Breast epithelium (tissue), 4 donors: ENCODE results near the gene IL10. TPM values are rescaled to one million over a fixed set of nuclear protein-coding genes. Genes with fewer than 3 reads are reported as not detected.

Source experiments
- DNase-seq, 2 donors: peaks; one replicate each; pipeline ENCODE4 v3.0.0-alpha.2; 2019; ENCODE audit warnings: low spot score in 2 of 2
- H3K27ac ChIP-seq, 2 donors: fragments of 200-600 bp; sonication (generic) in 1 of 2; one replicate each; pipeline ENCODE4 v1.5.1; 2016 to 2019; ENCODE audit warnings: mild to moderate bottlenecking in 1 of 2
- H3K27me3 ChIP-seq, 2 donors: fragments of 200-600 bp; sonication (generic) in 1 of 2; one replicate each; pipeline versions ENCODE4 v1.5.1 to v1.6.0; 2017 to 2019; ENCODE audit warnings: control low read depth in 1 of 2, mild to moderate bottlenecking in 1 of 2
- H3K36me3 ChIP-seq: fragments of 200-600 bp; one replicate; pipeline ENCODE4 v1.5.1; 2019
- H3K4me1 ChIP-seq, 2 donors: fragments of 200-600 bp; sonication (generic); one replicate each; pipeline ENCODE4 v1.5.1; 2016 to 2019; ENCODE audit warnings: control low read depth in 1 of 2
- H3K4me3 ChIP-seq, 3 donors: fragments of 200-600 bp; sonication (generic); 1 replicate in 2 of 3; 2 replicates in 1 of 3; pipeline ENCODE4 v1.5.1; 2016 to 2019; ENCODE audit warnings: mild to moderate bottlenecking in 3 of 3, moderate library complexity in 2 of 3
- H3K9me3 ChIP-seq, 2 donors: fragments of 200-600 bp; sonication (generic) in 1 of 2; one replicate each; pipeline ENCODE4 v1.5.1; 2016 to 2019; ENCODE audit warnings: control low read depth in 1 of 2
- CTCF ChIP-seq, 3 donors: fragments of 450-650 bp; IDR thresholded peaks; one replicate each; pipeline ENCODE4 v1.5.1; 2016 to 2017; ENCODE audit warnings: antibody characterized with exemption in 3 of 3, mild to moderate bottlenecking in 3 of 3, moderate library complexity in 3 of 3
- POLR2A ChIP-seq: fragments of 450-650 bp; IDR thresholded peaks from one replicate; pipeline ENCODE4 v1.6.1; 2016; ENCODE audit warnings: antibody characterized with exemption, mild to moderate bottlenecking, moderate library complexity
- POLR2AphosphoS5 ChIP-seq, 3 donors: sonication (generic); formaldehyde crosslinking; IDR thresholded peaks; one replicate each; pipeline ENCODE4 v1.6.1; 2017; ENCODE audit warnings: antibody characterized with exemption in 3 of 3
- intact Hi-C: fragments of 100-400 bp; cut with DNase I; formaldehyde crosslinking; loops from one replicate; pipeline ENCODE4 v1.15.1; 2023; ENCODE audit warnings: low total_unique reads
- total RNA-seq, 3 donors: library from RNA; depleted of rRNA; stranded (reverse); fragments of >200 nt; gene quantifications; one replicate each; pipeline ENCODE4 v1.1.0, GENCODE V29; 2016

IL10 gene
- total RNA-seq, 3 donors from 2014 or later, result 0.98 to 5.3 (median 4.3) TPM

DNA sequence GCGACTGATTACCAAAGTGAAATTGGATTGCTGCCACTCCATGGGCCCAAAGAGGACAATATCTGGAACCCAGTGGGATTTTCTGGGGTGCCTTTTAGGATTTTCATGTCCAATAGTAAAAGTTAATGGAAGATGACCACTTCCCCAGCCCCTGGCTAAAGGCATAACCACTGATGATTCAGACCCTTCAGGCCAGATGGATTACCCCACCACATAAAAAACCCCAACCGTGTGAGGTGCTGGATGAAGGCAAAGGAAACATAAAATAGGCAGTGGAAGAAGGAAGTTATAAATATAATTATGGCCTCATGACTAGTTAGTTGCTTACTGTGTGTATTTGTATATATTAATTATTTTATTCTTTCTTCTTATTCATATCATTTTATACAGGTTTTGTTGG, 40.2 kb upstream of the IL10 start:
- DNase-seq, result no peak
- no peaks in the 10 kb centered on the region for H3K36me3 ChIP-seq
- H3K4me1 ChIP-seq, result no peaks in the 10 kb centered on the region
- no peak overlapping the region for H3K4me3 ChIP-seq
- intact Hi-C loops, result no loop called here
- H3K27me3 ChIP-seq, result no peaks in the 10 kb centered on the region
- no peak for TF ChIP-seq POLR2A
- H3K27ac ChIP-seq, result no peak overlapping the region
- peaks cover 0 to 4% of the 10 kb centered on the region in 2 donors for H3K9me3 ChIP-seq

DNA sequence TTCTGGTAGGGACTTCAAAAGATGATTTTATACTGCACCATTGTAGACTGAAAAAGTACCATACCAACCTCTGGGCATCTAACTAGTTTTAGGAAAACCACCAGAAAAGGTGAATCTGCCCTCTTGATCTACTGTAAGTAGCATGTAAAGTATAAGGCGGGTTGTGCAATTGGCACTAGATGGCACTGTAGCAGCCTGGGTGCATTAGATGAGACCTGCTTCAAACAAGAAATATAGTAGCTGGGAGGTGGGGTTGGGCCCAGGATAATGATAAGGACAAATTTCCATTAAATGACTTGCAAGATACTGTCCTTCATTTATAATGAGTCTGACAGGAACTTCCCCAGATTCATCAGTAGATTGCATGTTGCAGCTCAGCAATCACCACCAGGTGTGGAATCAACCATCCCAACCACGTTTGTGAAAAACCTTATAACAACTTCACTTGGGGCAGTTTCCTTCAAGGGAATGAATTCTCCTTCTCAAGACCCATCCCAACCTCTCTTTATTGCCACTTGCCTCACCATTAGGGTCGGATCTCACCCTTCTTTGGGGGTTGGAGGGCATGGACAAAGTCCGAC, 37.3 kb upstream of the IL10 start:
- TF ChIP-seq CTCF (IDR thresholded peaks at IDR 0.05) (peak in 2 of 3 donors; percentile 22 to 28), POLR2AphosphoS5 (IDR thresholded peaks at IDR 0.05) (no peak)
- Histone ChIP-seq H3K27ac (no peak overlapping the region), H3K27me3 (no peaks in the 10 kb centered on the region), H3K36me3 (no peaks in the 10 kb centered on the region), H3K4me3 (no peak overlapping the region), H3K9me3 (peaks cover 0 to 4% of the 10 kb centered on the region in 2 donors), H3K4me1 (no peaks in the 10 kb centered on the region)
- intact Hi-C loops, result no loop called here
- DNase-seq, result no peak

DNA sequence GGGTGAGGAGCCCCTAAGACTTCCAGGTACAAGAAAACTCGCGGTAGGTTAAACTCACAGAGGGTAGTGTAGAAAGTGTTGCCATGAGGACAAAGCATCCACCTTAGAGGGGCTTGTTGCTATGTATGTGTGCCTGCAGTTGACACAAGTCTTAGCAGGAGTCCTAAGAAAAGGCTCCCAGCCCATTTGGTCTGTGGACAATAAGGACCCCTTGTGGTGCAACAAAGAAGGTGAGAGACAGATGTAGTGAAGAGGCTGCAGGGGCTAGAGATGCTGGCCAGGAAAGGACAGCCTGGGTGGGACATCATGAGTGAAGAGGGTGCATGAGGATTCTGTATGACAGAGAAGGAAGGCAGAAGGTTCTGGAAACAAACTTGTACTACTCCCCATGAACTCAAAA, 36.3 kb upstream of the IL10 start:
- TF ChIP-seq CTCF (IDR thresholded peaks at IDR 0.05) (peak in 2 of 3 donors; percentile 19 to 22), POLR2A (no peak), POLR2AphosphoS5 (IDR thresholded peaks at IDR 0.05) (no peak)
- Histone ChIP-seq H3K27ac (no peak overlapping the region), H3K4me1 (no peaks in the 10 kb centered on the region), H3K4me3 (no peak overlapping the region), H3K9me3 (peaks cover 0 to 4% of the 10 kb centered on the region in 2 donors), H3K36me3 (no peaks in the 10 kb centered on the region), H3K27me3 (no peaks in the 10 kb centered on the region)
- DNase-seq, result no peak
- intact Hi-C loops, result no loop called here

DNA sequence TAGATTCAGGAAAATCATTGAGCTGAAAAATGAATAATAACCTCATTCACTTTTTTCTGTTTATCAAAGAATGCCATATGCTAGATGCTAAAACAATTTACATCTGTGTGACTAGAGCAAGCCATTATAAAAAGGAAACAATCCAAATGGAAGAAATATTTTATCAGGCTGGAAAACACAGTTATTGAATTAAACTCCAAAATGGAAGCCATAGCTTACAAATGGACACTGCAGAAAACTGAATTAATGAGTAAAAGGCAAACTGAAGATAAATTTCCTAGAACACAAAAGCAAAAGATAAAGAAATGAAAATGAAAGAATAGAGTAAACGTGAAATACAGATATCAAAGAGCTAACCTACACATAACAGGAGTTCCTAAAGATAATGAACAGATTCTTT, 33.1 kb upstream of the IL10 start:
- Histone ChIP-seq H3K9me3 (no peaks in the 10 kb centered on the region), H3K27ac (no peak overlapping the region), H3K4me3 (no peak overlapping the region), H3K27me3 (no peaks in the 10 kb centered on the region), H3K4me1 (no peaks in the 10 kb centered on the region), H3K36me3 (no peaks in the 10 kb centered on the region)
- intact Hi-C loops, result no loop called here
- DNase-seq, result no peak
- no peak for TF ChIP-seq CTCF (IDR thresholded peaks at IDR 0.05)
- TF ChIP-seq POLR2AphosphoS5 (IDR thresholded peaks at IDR 0.05), result no peak
- no peak for TF ChIP-seq POLR2A

DNA sequence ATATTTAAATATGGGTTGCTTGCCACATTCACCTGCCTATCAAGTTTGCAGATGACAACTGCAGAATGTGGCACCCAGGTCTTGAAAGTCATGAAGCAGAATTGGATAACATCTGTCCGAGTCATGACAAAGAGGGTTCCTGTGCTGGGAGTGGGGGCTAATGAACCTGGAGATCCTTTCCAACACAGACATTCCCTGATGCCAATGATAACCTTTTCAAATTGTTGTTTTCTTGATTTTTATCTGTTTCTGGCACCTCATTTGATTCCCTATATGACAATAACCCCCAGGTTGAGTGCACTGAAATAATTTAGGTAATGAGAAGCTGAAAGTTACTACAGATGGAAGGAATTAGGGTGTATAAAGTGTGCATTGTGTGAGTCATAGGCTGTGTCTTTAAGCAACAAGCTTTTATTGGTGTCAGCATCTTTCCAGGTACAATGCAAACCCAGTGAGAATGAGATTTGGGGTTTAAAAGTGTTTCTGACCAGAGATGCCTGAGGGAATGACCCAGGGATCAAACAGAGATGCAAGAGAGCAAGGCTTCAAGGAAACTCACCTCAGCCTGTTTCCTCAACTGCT, 32.0 kb upstream of the IL10 start:
- H3K4me3 ChIP-seq, result no peak overlapping the region
- DNase-seq, result no peak
- no peaks in the 10 kb centered on the region for H3K36me3 ChIP-seq
- no peak overlapping the region for H3K27ac ChIP-seq
- H3K9me3 ChIP-seq, result no peaks in the 10 kb centered on the region
- TF ChIP-seq POLR2AphosphoS5 (IDR thresholded peaks at IDR 0.05), result no peak
- TF ChIP-seq POLR2A, result no peak
- no peak for TF ChIP-seq CTCF (IDR thresholded peaks at IDR 0.05)
- no peaks in the 10 kb centered on the region for H3K4me1 ChIP-seq
- H3K27me3 ChIP-seq, result no peaks in the 10 kb centered on the region
- intact Hi-C loops, result no loop called here
